IMR-90 (cell line): ENCODE data around the gene CLEC11A. TPM values are rescaled to one million over a fixed set of nuclear protein-coding genes. Genes with fewer than 3 reads are reported as not detected.

ENCODE experiments used
- ATAC-seq: fragments of 200-7000 bp; cut with Tn5 transposase; 2 replicates; pipeline ENCODE4 v1.9.1; 2020; ENCODE audit warnings: low read depth, mild to moderate bottlenecking, moderate library complexity
- BruUV-seq: library from RNA; stranded (reverse); fragments of 400-500 nt; replicated peaks from 2 replicates; lab custom pipeline; 2021; lab: Mats Ljungman, UMichigan
- CTCF ChIA-PET: fragments of 300-600 bp; formaldehyde crosslinking; extraction: SDS; loops from one replicate; lab custom pipeline; 2021; ENCODE audit warnings: antibody characterized with exemption; lab: Yijun Ruan, JAX
- POLR2A ChIA-PET: fragments of 300-600 bp; sonication (Branson Sonifier 250); formaldehyde crosslinking; loops from one replicate; lab custom pipeline; 2022; ENCODE audit warnings: antibody characterized with exemption; ENCODE audit not compliant: unreplicated experiment; lab: Charles Lee
- DNase-seq: peaks from one replicate; pipeline ENCODE4 v3.0.0; 2013
- H2AFZ ChIP-seq: replicated peaks from 2 replicates; pipeline ENCODE3; 2013; ENCODE audit warnings: low read length, mild to moderate bottlenecking; ENCODE audit not compliant: poor library complexity
- H2AK5ac ChIP-seq: 2 replicates; pipeline ENCODE4 v1.6.1; 2013; ENCODE audit warnings: low read depth, low read length, inconsistent platforms
- H2AK9ac ChIP-seq: replicated peaks from 2 replicates; pipeline ENCODE3; 2013; ENCODE audit warnings: mild to moderate bottlenecking, low read depth, low read length, moderate library complexity; ENCODE audit not compliant: poor library complexity
- H2BK120ac ChIP-seq: 2 replicates; pipeline ENCODE4 v1.6.1; 2013; ENCODE audit warnings: low read depth, low read length, inconsistent platforms
- H2BK15ac ChIP-seq: 3 replicates; pipeline ENCODE4 v1.6.1; 2013; ENCODE audit warnings: low read depth, low read length, inconsistent platforms
- H2BK20ac ChIP-seq: 2 replicates; pipeline ENCODE4 v1.6.1; 2013; ENCODE audit warnings: low read depth, mild to moderate bottlenecking, inconsistent platforms, low read length, moderate library complexity
- H2BK5ac ChIP-seq: 2 replicates; pipeline ENCODE4 v1.6.1; 2013; ENCODE audit warnings: mild to moderate bottlenecking, low read depth, low read length, inconsistent platforms; ENCODE audit not compliant: poor library complexity, severe bottlenecking
- H3K14ac ChIP-seq: replicated peaks from 2 replicates; pipeline ENCODE4 v1.6.1; 2013; ENCODE audit warnings: low read depth, low read length, inconsistent platforms
- H3K18ac ChIP-seq: 2 replicates; pipeline ENCODE4 v1.6.1; 2013; ENCODE audit warnings: low read depth, low read length, control low read depth
- H3K23ac ChIP-seq: 2 replicates; pipeline ENCODE4 v1.6.1; 2013; ENCODE audit warnings: low read depth, low read length, inconsistent platforms
- H3K27ac ChIP-seq: 2 replicates; pipeline ENCODE4 v1.5.1; 2013; ENCODE audit warnings: mild to moderate bottlenecking, control low read depth, low read length; ENCODE audit not compliant: insufficient read depth
- H3K27me3 ChIP-seq: 2 replicates; pipeline ENCODE4 v1.6.1; 2013; ENCODE audit warnings: low read length; ENCODE audit not compliant: control insufficient read depth, insufficient read depth
- H3K36me3 ChIP-seq: 2 replicates; pipeline ENCODE4 v1.6.1; 2013; ENCODE audit warnings: low read length, mixed read lengths; ENCODE audit not compliant: control insufficient read depth, insufficient read depth
- H3K4ac ChIP-seq: 2 replicates; pipeline ENCODE4 v1.6.1; 2013; ENCODE audit warnings: low read depth, low read length, inconsistent platforms
- H3K4me1 ChIP-seq: 2 replicates; pipeline ENCODE4 v1.6.1; 2013; ENCODE audit warnings: low read length, mixed read lengths; ENCODE audit not compliant: control insufficient read depth, insufficient read depth
- H3K4me2 ChIP-seq: 2 replicates; pipeline ENCODE4 v1.6.1; 2013; ENCODE audit warnings: low read depth, mild to moderate bottlenecking, control low read depth, low read length, moderate library complexity
- H3K4me3 ChIP-seq: 2 replicates; pipeline ENCODE4 v1.5.1; 2013; ENCODE audit warnings: low read depth, mild to moderate bottlenecking, control low read depth, low read length, moderate library complexity; ENCODE audit not compliant: insufficient read depth
- H3K56ac ChIP-seq: 2 replicates; pipeline ENCODE4 v1.6.1; 2013; ENCODE audit warnings: low read length, inconsistent platforms; ENCODE audit not compliant: insufficient read depth; ENCODE audit errors: extremely low read depth
- H3K79me1 ChIP-seq, 2 experiments: 2 replicates each; pipeline ENCODE4 v1.6.1; 2013; ENCODE audit warnings: low read length in 2 of 2, inconsistent platforms in 1 of 2, low read depth in 1 of 2
- H3K9ac ChIP-seq: 2 replicates; pipeline ENCODE4 v1.6.1; 2013; ENCODE audit warnings: low read depth, low read length, control low read depth
- H3K9me1 ChIP-seq: 2 replicates; pipeline ENCODE4 v1.6.1; 2013; ENCODE audit warnings: low read length, inconsistent platforms; ENCODE audit not compliant: insufficient read depth
- H3K9me3 ChIP-seq: 2 replicates; pipeline ENCODE4 v1.6.1; 2013; ENCODE audit warnings: low read length; ENCODE audit not compliant: control insufficient read depth, insufficient read depth
- H4K20me1 ChIP-seq: 2 replicates; pipeline ENCODE4 v1.6.1; 2013; ENCODE audit warnings: low read length, inconsistent platforms; ENCODE audit not compliant: insufficient read depth
- H4K5ac ChIP-seq: 2 replicates; pipeline ENCODE4 v1.6.1; 2013; ENCODE audit warnings: mild to moderate bottlenecking, low read depth, low read length, control low read depth
- H4K8ac ChIP-seq, 2 experiments: 2 replicates each; pipeline ENCODE4 v1.6.1; 2013; ENCODE audit warnings: low read depth in 2 of 2, low read length in 2 of 2, control low read depth in 1 of 2, inconsistent platforms in 1 of 2
- H4K91ac ChIP-seq: 2 replicates; pipeline ENCODE4 v1.6.1; 2013; ENCODE audit warnings: low read depth, low read length, inconsistent platforms; ENCODE audit not compliant: insufficient read depth
- BHLHE40 ChIP-seq: fragments of 150-350 bp; IDR thresholded peaks from 2 replicates; pipeline ENCODE4 v1.6.1; 2016; ENCODE audit warnings: mild to moderate bottlenecking, low read depth, low read length
- MAZ ChIP-seq: IDR thresholded peaks from 2 replicates; pipeline ENCODE4 v1.6.1; 2012; ENCODE audit warnings: low read depth, mild to moderate bottlenecking, low read length, improper control_type of control experiment, moderate library complexity, borderline replicate concordance
- MXI1 ChIP-seq: IDR thresholded peaks from 2 replicates; pipeline ENCODE4 v1.6.1; 2012; ENCODE audit warnings: low read depth, mild to moderate bottlenecking, low read length, moderate library complexity, borderline replicate concordance
- WGBS, 2 experiments: methylation state at CpG; one replicate each; pipeline versions ENCODE4 v1.1.5 to v1.1.7; 2013; ENCODE audit warnings: missing lambda C conversion rate in 2 of 2; ENCODE audit not compliant: insufficient read length in 1 of 2; ENCODE audit errors: extremely low coverage in 2 of 2; 5-methylcytosine and 5-hydroxymethylcytosine counted together
- dilution Hi-C: fragments of 300-500 bp; cut with HindIII; formaldehyde crosslinking; loops from one replicate; pipeline ENCODE4 v1.14.3; 2018; ENCODE audit warnings: low sequenced_read_pairs; ENCODE audit not compliant: unreplicated experiment
- in situ Hi-C: fragments of 300-500 bp; cut with MboI; formaldehyde crosslinking; loops from 3 replicates; pipeline ENCODE4 v1.14.3; 2019; ENCODE audit warnings: low sequenced_read_pairs, inconsistent platforms, mixed read lengths
- intact Hi-C: fragments of 100-400 bp; cut with micrococcal nuclease; formaldehyde crosslinking; loops from 2 replicates; pipeline ENCODE4 v1.10.0; 2022
- polyA plus RNA-seq, 3 experiments: library from polyadenylated mRNA; depleted of rRNA; stranded (reverse); fragments of >200 nt; gene quantifications; 2 replicates each; pipeline ENCODE4 v1.2.3, GENCODE V29; 2012; ENCODE audit warnings: low replicate concordance in 1 of 3
- total RNA-seq: library from RNA; depleted of rRNA; stranded (reverse); fragments of >200 nt; gene quantifications from 2 replicates; pipeline ENCODE4 v1.2.3, GENCODE V29; 2012
- TF ChIP-seq, protein P1 (sequence below): fragments of 150-350 bp; IDR thresholded peaks from 2 replicates; pipeline ENCODE4 v1.6.1; 2016; ENCODE audit warnings: low read depth, mild to moderate bottlenecking, low read length, moderate library complexity, borderline replicate concordance

Gene CLEC11A
- total and polyA plus RNA-seq, 2 of the 4 experiments (the other 2 are of a cell fraction): 17.0 to 152 TPM

- no peak for TF ChIP-seq MXI1
Observed at GRCh38 chr19:50702158-50702870, 20.9 kb upstream of the CLEC11A start (continued).

DNA sequence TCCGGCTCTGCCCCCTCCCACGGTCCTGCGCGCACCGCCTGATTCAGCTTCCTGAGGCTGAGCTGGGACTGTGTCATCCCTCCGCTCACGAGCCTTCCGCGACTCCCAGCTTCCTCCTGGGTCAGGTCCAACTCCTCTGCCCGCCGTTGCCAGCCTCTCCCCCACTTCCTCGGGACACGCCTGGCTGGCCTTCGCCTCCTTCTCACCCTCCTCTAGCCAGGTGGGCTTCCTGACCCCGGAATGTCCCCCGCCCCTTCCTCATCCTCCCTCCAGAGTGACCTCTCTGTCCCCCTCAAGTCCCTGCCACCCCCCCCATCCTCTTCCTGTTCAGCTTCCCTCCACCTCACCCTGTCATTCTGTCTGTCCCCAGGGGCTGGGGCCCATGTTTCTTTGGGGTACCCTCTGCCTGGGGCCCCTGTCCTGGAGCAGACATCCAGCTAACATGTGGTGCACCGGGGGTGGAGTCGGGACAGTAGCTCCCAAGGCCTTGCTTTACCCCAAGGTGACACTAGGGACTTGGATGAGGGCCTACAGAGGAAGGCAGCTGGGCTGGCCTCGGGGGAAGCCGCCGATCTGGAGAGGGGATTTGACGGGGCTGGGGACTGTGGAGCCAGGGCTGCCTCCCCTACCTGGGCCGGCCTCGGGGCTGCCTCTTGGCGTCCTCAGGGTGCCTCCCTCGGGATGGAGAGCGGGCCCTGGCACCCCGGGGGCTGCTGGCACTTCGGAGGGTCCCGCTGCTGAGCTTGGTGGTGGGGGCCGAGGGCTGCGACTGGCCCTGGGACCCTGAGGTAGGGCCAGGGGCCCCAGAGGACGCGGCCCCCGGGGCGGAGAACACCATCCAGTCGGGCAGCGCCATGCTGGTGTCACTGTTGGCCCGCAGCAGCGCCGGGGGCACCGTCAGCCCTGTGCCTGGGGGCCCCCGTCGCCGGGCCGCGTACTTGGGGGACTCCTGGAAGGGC, 20.0 kb upstream of the CLEC11A start:
- no peaks in the 10 kb centered on the region for H3K9me3 ChIP-seq
- H4K20me1 ChIP-seq: no peaks in the 10 kb centered on the region
- no peaks in the 10 kb centered on the region for H3K36me3 ChIP-seq
- no peak overlapping the region for H2BK20ac ChIP-seq
- H2AFZ ChIP-seq: peak overlapping the region; percentile 85
- H4K91ac ChIP-seq: no peak overlapping the region
- 0 out of 2 replicates have a peak overlapping the region, but pooled peaks have one; percentile 23 for H2BK120ac ChIP-seq
- no peak overlapping the region for H3K14ac ChIP-seq
- no peak overlapping the region for H2AK5ac ChIP-seq
- no peak overlapping the region for H3K4me2 ChIP-seq
- 67% methylated on average over 26 of the region's 47 CpGs; no CpG with 5 or more reads in 1 of the 2 experiments for WGBS, 2 experiments
- intact Hi-C loops: no loop called here
- H3K4ac ChIP-seq: no peak overlapping the region
- no TSS peak for BruUV-seq
- DNase-seq (peak; percentile 50), ATAC-seq (peak; percentile 30; the same call in 1 of the 2 replicates)
- H3K79me1 ChIP-seq: no peaks in the 10 kb centered on the region
- in situ Hi-C loops: loop anchor here (10.0 kb wide), 1 partner anchor 338 kb away; the partner anchor contains the start of gene NAPSA
- H3K27me3 ChIP-seq: peaks cover 4% of the 10 kb centered on the region; the same call in 1 of the 2 replicates
- no peak overlapping the region for H4K5ac ChIP-seq
- TF ChIP-seq BHLHE40: peak; percentile 77
- peak; percentile 9; the same call in 1 of the 2 replicates for TF ChIP-seq MAZ
- TF ChIP-seq, protein P1, sequence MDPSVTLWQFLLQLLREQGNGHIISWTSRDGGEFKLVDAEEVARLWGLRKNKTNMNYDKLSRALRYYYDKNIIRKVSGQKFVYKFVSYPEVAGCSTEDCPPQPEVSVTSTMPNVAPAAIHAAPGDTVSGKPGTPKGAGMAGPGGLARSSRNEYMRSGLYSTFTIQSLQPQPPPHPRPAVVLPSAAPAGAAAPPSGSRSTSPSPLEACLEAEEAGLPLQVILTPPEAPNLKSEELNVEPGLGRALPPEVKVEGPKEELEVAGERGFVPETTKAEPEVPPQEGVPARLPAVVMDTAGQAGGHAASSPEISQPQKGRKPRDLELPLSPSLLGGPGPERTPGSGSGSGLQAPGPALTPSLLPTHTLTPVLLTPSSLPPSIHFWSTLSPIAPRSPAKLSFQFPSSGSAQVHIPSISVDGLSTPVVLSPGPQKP: no peak
- no peak overlapping the region for H3K18ac ChIP-seq
- no peak overlapping the region; the same call in 1 of the 2 replicates for H3K27ac ChIP-seq
- no peak overlapping the region for H3K9ac ChIP-seq
- H2AK9ac ChIP-seq: no peak overlapping the region
- H2BK5ac ChIP-seq: peak overlapping the region; percentile 38
- H3K23ac ChIP-seq: no peak overlapping the region
- H3K4me1 ChIP-seq: peaks cover 1% of the 10 kb centered on the region; the same call in 1 of the 2 replicates
- POLR2A ChIA-PET: no interaction called here
- H3K9me1 ChIP-seq: 0 out of 2 replicates have a peak, but pooled peaks cover 3% of the 10 kb centered on the region
- dilution Hi-C loops: no loop called here
- no peak overlapping the region for H2BK15ac ChIP-seq
- no peak overlapping the region for H3K4me3 ChIP-seq
- H3K56ac ChIP-seq: no peak overlapping the region
- CTCF ChIA-PET: interaction anchor here (0.6 to 1.2 kb wide), 3 partner anchors 22 to 81 kb away, joined by 3 to 6 read pairs (median 3); no protein-coding TSS in a partner anchor
- H4K8ac ChIP-seq: peak overlapping the region; percentile 53 to 68; a peak in 1 of 4 replicates
